GM06990 (cell line): ENCODE results near the gene SEPHS2.

Experiments
- DNase-seq: peaks from one replicate; pipeline ENCODE4 v3.0.0-alpha.2; 2011; ENCODE audit not compliant: insufficient read length; ENCODE audit errors: extremely low read depth
- H3K27me3 ChIP-seq: replicated peaks from 2 replicates; pipeline ENCODE4 v1.6.0; 2011; ENCODE audit warnings: low read length; ENCODE audit not compliant: control insufficient read depth, insufficient read depth
- H3K36me3 ChIP-seq: 2 replicates; pipeline ENCODE4 v1.5.1; 2011; ENCODE audit warnings: low read length; ENCODE audit not compliant: control insufficient read depth, insufficient read depth
- H3K4me3 ChIP-seq: replicated peaks from 2 replicates; pipeline ENCODE4 v1.5.1; 2011; ENCODE audit warnings: low read depth, mild to moderate bottlenecking, control low read depth, low read length
- TF ChIP-seq, protein P1 (sequence below): IDR thresholded peaks from 2 replicates; pipeline ENCODE4 v1.5.1; 2011; ENCODE audit warnings: low read length, control low read depth, mild to moderate bottlenecking, inconsistent platforms; ENCODE audit not compliant: insufficient read depth, poor library complexity, severe bottlenecking

SEPHS2 gene

DNA sequence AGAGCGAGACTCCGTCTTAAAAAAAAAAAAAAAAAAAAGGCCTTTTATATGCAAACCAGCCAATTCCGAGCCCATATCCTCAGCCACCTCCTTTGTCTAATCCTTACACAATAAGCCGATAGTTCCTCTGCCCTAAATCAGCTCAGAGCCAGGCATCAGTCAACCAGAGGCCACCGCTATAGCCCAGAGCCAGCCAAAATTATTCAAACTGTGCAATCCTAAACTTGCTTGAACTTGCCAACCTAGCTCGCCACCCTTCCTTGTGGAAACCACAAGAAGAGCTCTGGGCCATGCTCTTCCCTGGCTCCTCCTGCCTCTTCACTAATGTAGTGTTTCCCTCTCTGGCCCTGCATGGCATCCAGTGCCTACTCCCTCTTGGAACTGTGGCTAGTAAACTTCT lies 44.5 kb upstream of the SEPHS2 start:
- TF ChIP-seq, protein P1, sequence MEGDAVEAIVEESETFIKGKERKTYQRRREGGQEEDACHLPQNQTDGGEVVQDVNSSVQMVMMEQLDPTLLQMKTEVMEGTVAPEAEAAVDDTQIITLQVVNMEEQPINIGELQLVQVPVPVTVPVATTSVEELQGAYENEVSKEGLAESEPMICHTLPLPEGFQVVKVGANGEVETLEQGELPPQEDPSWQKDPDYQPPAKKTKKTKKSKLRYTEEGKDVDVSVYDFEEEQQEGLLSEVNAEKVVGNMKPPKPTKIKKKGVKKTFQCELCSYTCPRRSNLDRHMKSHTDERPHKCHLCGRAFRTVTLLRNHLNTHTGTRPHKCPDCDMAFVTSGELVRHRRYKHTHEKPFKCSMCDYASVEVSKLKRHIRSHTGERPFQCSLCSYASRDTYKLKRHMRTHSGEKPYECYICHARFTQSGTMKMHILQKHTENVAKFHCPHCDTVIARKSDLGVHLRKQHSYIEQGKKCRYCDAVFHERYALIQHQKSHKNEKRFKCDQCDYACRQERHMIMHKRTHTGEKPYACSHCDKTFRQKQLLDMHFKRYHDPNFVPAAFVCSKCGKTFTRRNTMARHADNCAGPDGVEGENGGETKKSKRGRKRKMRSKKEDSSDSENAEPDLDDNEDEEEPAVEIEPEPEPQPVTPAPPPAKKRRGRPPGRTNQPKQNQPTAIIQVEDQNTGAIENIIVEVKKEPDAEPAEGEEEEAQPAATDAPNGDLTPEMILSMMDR: no peak
- Histone ChIP-seq H3K4me3 (no peak overlapping the region), H3K36me3 (peaks cover 18% of the 10 kb centered on the region), H3K27me3 (no peaks in the 10 kb centered on the region)
- no peak for DNase-seq

DNA sequence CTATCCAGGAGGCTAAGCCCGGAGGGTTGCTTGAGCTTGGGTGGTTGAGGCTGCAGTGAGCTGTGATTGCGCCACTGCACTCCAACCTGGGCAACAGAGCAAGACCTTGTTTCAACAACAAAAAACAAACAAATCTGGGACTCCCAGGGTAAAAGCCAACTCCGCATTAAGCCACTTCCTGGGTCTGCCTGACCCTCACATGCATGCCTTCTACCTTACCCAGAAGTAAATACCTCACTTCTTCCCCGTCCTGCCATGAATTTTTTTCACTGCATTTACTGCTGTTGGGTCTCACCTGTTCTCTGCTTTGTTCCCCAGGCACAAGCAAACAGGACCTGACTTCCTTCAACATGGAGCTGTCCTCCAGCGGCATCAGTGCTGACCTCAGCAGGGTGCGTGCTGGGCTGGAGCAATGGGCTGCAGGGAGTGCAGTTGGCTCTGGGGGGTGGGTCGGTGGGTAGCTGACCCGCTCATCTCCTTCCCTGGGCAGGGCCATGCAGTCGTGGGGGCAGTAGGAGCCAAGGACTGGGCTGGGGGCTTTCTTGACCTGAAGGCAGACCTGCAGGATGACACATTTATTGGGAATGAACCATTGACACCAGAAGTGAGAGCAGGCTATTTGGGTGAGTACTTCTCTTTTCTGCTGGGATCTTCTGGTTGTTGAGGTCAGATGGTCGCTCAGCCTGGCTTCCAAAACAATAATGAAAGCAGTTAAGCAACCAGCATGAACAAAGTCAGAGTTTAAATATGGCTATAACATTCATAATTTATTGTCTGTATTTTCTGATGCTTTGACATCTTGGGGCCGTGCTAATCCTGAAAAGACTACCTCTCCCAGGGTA lies 43.3 kb upstream of the SEPHS2 start:
- H3K4me3 ChIP-seq: no peak overlapping the region
- TF ChIP-seq, protein P1: no peak
- no peak for DNase-seq
- peaks cover 12% of the 10 kb centered on the region for H3K36me3 ChIP-seq
- H3K27me3 ChIP-seq: no peaks in the 10 kb centered on the region

DNA sequence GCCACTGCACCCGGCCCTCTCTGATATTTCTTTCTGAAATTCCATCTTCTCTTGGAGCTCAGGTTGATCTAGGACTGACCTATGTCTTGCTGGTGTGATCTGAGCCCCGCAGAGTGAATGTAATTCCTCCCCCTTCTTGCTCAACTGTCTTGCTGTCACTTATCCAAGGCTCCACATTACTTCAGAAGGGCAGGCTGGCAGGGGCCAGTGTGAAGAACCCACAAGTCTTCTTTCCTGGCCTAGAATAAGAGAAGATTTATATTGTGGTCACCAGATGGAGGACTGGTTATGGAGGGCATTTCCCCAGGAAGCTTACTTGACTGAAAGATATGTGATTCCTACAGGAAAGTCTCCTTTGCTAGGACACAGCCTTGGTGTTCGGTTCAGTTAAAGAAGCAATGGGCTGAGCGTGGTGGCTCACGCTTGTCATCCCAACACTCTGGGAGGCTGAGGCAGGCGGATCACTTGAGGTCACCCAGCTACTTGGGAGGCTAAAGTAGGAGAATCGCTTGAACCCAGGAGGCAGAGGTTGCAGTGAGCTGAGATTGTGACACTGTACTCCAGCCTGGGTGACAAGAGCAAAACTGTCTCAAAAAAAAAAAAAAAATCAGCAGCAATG lies 40.3 kb upstream of the SEPHS2 start:
- Histone ChIP-seq H3K36me3 (peaks cover 20% of the 10 kb centered on the region), H3K27me3 (no peaks in the 10 kb centered on the region), H3K4me3 (no peak overlapping the region)
- TF ChIP-seq, protein P1: no peak
- no peak for DNase-seq

DNA sequence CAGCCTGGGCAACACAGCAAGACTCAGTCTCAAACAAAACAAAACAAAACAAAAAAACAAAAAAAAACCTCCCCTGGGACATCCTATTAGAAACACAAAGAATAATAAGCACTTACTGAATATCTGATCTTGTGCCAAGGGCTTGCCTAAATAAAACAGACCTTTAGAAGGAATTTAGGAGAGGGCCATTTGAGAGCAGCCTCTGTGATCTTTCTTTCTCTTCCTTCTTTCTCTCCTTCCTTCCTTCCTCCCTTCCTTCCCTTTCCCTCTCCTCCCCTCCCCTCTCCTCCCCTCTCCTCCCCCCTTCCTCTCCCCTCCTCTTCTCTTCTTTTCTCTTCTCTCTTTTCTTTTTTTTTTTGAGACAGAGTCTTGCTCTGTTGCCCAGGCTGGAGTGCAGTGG lies 39.2 kb upstream of the SEPHS2 start:
- Histone ChIP-seq H3K27me3 (no peaks in the 10 kb centered on the region), H3K4me3 (no peak overlapping the region), H3K36me3 (peaks cover 18% of the 10 kb centered on the region)
- no peak for DNase-seq
- TF ChIP-seq, protein P1: no peak

DNA sequence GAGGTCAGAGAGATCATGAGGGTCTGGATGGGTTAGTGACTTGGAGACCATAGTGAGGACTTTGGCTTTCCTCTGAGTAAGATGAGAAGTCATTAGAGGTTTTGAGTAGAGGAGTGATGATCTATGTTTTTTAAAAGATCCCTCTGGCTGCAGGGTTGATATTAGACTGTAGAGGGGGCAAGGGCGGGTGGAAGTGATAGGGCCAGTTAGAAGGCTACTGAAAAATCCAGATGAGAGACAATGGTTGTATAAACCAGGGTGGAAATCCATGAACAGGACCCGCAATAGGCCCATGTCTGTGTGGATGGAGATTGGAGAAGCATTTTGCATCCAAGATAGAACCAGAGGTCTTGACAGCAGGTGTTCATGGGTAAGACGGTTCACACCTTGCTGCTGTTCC lies 36.7 kb upstream of the SEPHS2 start:
- TF ChIP-seq, protein P1: no peak
- H3K27me3 ChIP-seq: no peaks in the 10 kb centered on the region
- no peak overlapping the region for H3K4me3 ChIP-seq
- no peak for DNase-seq
- peaks cover 12% of the 10 kb centered on the region for H3K36me3 ChIP-seq
